WERI-Rb-1 (cell line): ENCODE results near the gene LPO.

Source experiments
- DNase-seq: peaks from one replicate; pipeline ENCODE4 v3.0.0-alpha.2; 2020
- H3K27ac ChIP-seq: fragments of 250-450 bp; sonication (Bioruptor Pico); 2 replicates; pipeline ENCODE4 v1.5.1; 2020; ENCODE audit warnings: mild to moderate bottlenecking, moderate library complexity
- H3K27me3 ChIP-seq: fragments of 250-450 bp; sonication (Bioruptor Pico); 2 replicates; pipeline ENCODE4 v1.5.1; 2021; ENCODE audit warnings: mild to moderate bottlenecking, low read depth, moderate library complexity; ENCODE audit not compliant: insufficient read depth, severe bottlenecking
- H3K36me3 ChIP-seq: fragments of 250-450 bp; sonication (Bioruptor Pico); 2 replicates; pipeline ENCODE4 v1.5.1; 2020; ENCODE audit warnings: mild to moderate bottlenecking, moderate library complexity
- H3K4me3 ChIP-seq: 2 replicates; pipeline ENCODE4 v1.5.1; 2011; ENCODE audit warnings: low read depth, mild to moderate bottlenecking, control low read depth, low read length
- H3K9me3 ChIP-seq: fragments of 250-450 bp; sonication (Bioruptor Pico); 2 replicates; pipeline ENCODE4 v1.5.1; 2021; ENCODE audit warnings: mild to moderate bottlenecking, moderate library complexity; ENCODE audit not compliant: severe bottlenecking
- TF ChIP-seq, protein P1 (sequence below): IDR thresholded peaks from 2 replicates; pipeline ENCODE4 v1.5.1; 2011; ENCODE audit warnings: low read depth, mild to moderate bottlenecking, control low read depth, inconsistent platforms, low read length

The LPO gene

DNA sequence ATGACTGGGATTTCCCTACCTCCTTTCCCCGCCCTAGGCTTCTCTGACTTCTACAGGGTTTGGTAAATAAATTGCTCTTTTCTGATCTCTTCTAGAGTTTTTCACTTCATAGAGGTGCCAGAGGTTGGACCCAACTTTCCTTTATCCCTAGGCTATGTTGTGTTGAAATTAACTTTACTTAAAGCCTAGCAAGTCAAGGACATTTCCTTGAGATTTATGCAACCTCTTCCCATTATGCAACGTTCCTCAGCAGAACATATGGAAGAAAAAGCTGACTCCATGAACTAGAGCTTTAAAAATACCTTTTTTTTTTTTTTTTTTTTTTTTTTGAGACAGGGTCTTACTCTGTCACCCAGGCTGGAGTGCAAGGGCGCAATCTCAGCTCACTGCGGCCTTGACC, 26.9 kb downstream of the LPO start:
- H3K9me3 ChIP-seq, result no peaks in the 10 kb centered on the region
- no peak overlapping the region for H3K4me3 ChIP-seq
- H3K27ac ChIP-seq, result no peak overlapping the region
- H3K27me3 ChIP-seq, result no peaks in the 10 kb centered on the region
- DNase-seq, result no peak
- TF ChIP-seq, protein P1, sequence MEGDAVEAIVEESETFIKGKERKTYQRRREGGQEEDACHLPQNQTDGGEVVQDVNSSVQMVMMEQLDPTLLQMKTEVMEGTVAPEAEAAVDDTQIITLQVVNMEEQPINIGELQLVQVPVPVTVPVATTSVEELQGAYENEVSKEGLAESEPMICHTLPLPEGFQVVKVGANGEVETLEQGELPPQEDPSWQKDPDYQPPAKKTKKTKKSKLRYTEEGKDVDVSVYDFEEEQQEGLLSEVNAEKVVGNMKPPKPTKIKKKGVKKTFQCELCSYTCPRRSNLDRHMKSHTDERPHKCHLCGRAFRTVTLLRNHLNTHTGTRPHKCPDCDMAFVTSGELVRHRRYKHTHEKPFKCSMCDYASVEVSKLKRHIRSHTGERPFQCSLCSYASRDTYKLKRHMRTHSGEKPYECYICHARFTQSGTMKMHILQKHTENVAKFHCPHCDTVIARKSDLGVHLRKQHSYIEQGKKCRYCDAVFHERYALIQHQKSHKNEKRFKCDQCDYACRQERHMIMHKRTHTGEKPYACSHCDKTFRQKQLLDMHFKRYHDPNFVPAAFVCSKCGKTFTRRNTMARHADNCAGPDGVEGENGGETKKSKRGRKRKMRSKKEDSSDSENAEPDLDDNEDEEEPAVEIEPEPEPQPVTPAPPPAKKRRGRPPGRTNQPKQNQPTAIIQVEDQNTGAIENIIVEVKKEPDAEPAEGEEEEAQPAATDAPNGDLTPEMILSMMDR, result no peak
- H3K36me3 ChIP-seq, result no peaks in the 10 kb centered on the region

DNA sequence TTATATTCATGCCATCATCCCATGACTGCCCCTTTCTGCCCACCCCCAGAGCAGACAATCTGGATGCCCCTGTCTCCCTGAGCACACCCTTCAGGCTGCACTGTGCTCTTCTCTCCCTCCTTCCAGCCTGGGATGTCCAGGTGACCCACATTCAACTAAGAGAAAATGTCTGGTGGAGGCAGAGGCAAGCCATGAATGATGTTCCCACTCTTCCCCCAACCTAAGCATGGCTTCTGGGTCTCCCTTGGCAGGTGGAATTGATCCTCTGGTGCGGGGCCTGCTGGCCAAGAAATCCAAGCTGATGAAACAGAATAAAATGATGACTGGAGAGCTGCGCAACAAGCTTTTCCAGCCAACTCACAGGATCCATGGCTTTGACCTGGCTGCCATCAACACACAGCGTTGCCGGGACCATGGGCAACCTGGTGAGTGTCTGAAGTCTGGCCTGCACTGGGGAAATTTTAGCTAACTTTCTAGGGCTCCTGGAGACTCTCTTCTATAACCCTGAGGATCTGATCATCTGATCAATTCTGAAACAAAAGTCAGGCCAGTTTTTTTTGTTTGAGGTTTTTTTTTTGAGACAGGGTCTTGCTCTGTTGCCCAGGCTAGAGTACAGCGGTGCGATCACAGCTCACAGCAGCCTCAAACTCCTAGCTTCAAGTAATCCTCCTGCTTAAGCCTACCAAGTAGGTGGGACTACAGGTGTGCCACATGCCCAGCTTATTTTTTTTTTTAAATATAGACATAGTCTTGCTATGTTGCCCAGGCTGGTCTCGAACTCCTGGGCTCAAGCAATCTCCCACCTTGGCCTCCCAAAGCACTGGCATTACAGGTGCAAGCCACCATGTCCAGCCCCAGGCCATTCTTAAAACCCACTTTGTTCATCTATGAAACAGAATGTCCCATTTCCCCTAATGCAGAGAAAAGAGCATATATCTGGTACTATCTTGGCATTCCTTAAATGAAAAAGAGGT, 27.8 kb downstream of the LPO start:
- Histone ChIP-seq H3K27ac (no peak overlapping the region), H3K4me3 (no peak overlapping the region), H3K36me3 (no peaks in the 10 kb centered on the region), H3K9me3 (no peaks in the 10 kb centered on the region), H3K27me3 (no peaks in the 10 kb centered on the region)
- TF ChIP-seq, protein P1, result no peak
- no peak for DNase-seq

DNA sequence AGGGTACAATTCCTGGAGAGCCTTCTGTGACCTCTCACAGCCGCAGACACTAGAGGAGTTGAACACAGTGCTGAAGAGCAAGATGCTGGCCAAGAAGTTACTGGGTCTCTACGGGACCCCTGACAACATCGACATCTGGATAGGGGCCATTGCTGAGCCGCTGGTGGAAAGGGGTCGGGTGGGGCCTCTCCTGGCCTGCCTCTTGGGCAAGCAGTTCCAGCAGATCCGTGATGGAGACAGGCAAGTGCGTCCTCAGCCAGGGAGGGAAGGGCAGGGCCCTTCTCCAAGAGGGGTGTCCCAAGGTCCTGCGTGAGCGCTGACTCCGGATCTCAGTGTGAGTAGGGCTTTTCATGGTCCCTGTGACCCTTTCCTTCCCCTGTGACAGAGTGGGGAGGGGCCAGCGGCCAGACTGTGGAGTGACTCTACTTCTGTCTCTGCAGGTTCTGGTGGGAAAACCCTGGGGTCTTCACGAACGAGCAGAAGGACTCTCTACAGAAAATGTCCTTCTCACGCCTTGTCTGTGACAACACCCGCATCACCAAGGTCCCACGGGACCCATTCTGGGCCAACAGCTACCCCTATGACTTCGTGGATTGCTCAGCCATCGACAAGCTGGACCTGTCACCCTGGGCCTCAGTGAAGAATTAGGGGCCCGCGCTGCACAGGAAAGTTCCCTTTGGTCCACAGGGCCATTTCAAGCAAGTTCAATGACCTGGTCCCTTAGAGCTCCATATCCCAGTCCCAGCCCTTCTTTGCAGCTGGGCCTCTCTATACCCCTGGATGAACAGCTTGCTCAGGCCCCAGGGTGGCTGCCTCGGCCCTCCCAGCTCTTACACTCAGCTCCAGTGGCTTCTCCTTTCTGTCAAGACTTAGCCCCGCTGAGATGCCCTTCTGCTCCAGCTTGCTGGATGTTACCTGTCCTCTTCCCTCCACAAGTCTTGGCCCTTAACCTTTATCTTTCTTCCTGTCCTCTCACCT, 29.3 kb downstream of the LPO start:
- TF ChIP-seq, protein P1, result no peak
- no peak overlapping the region for H3K4me3 ChIP-seq
- H3K9me3 ChIP-seq, result no peaks in the 10 kb centered on the region
- H3K27ac ChIP-seq, result no peak overlapping the region
- DNase-seq, result no peak
- H3K27me3 ChIP-seq, result no peaks in the 10 kb centered on the region
- H3K36me3 ChIP-seq, result no peaks in the 10 kb centered on the region

DNA sequence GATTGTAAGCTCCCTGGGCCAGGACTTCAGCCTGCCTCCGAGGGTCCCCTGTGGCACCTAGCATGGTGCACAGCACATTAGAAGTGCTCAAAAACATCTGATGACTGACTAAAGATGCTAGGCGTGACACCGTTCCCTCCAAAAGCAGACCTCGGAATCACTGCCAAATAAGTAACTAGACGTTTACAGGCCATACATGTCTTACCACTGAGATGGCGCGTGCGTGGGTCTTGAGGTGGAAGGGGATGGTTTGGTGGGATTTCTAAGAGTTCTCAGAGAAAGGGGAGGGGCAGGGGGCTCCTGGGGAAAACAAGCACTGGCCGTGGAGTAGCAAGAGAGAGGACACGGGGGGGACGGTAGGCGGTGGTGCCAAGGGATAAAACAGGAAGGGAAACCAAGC, 29.9 kb downstream of the LPO start:
- H3K27me3 ChIP-seq, result no peaks in the 10 kb centered on the region
- H3K9me3 ChIP-seq, result no peaks in the 10 kb centered on the region
- no peak for DNase-seq
- TF ChIP-seq, protein P1, result no peak
- no peak overlapping the region for H3K27ac ChIP-seq
- no peaks in the 10 kb centered on the region for H3K36me3 ChIP-seq
- no peak overlapping the region for H3K4me3 ChIP-seq

DNA sequence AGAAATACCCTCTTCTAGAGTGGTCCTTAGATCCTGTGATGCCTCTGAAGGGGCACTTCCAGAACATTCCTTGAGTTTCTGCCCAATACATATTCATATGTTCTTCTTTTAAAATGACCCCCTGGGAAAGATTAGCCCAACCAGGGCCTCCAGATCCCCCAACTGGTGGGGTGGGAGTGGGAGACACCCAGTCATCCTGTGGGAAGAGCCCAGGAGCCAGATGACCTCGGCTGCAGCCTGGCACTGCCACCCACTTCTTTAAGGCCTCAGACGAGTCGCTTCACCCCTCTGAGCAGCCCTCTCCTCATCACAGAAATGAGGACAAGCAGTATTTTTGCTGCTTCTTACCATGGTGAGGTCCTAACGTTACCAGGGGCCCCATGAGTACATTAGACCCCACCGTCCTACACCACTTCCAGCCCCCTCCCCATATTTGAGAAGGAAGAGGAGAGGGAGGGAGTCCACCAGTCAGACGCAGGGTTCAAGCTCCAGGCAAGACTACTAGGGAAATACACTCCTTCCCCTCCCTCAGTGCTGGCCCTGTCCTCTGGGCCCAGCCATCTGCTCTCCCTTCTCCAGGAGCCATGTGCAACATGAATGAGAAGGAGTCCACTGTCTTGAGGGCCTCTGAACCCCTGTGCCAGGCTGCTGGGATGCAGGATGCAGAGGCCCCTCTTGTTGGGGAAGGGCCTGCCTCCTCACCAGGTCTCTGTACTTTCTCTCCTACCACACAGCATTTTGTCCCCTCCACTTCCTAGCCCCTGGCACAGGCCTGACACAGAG, 30.6 kb downstream of the LPO start:
- H3K36me3 ChIP-seq, result no peaks in the 10 kb centered on the region
- no peak overlapping the region for H3K4me3 ChIP-seq
- H3K27ac ChIP-seq, result no peak overlapping the region
- TF ChIP-seq, protein P1, result no peak
- H3K9me3 ChIP-seq, result no peaks in the 10 kb centered on the region
- no peak for DNase-seq
- no peaks in the 10 kb centered on the region for H3K27me3 ChIP-seq
